ENCODE data around the gene FMNL3.
"Not testable (repeated sequence)": the region's sequence is repeated elsewhere in the genome, so short reads cannot be mapped to it uniquely, and the experiment has no call there.

Gene FMNL3

DNA sequence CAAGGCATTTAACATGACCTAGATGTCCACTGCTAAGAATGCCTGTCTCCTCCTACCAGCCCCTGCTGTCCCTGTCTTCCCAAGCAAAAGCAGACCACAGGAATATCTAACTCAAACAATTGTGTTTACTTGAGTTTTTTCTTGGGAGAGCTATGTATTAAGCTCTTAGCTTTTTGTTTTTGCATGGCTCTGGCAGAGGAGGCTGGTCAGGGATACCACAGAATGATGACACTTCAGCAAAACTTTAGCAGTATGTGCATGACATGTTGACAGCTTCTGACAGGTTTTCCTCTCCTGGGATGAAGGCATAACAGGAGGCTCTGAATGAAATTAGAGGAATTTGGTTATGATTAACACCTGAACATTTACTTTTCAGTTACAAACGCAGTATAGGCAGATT, 41.1 kb upstream of the FMNL3 start:
- TF ChIP-seq, protein P1, sequence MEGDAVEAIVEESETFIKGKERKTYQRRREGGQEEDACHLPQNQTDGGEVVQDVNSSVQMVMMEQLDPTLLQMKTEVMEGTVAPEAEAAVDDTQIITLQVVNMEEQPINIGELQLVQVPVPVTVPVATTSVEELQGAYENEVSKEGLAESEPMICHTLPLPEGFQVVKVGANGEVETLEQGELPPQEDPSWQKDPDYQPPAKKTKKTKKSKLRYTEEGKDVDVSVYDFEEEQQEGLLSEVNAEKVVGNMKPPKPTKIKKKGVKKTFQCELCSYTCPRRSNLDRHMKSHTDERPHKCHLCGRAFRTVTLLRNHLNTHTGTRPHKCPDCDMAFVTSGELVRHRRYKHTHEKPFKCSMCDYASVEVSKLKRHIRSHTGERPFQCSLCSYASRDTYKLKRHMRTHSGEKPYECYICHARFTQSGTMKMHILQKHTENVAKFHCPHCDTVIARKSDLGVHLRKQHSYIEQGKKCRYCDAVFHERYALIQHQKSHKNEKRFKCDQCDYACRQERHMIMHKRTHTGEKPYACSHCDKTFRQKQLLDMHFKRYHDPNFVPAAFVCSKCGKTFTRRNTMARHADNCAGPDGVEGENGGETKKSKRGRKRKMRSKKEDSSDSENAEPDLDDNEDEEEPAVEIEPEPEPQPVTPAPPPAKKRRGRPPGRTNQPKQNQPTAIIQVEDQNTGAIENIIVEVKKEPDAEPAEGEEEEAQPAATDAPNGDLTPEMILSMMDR (IDR thresholded peaks at IDR 0.05; ENCODE audit: low read depth, low read length), result no peak
- DNase-seq, result no peak
- no peaks in the 10 kb centered on the region for H3K27me3 ChIP-seq (ENCODE audit: insufficient read depth, low read depth, severe bottlenecking)
- no peak overlapping the region for H3K4me3 ChIP-seq (ENCODE audit: low read depth, low read length)
- H3K36me3 ChIP-seq, result peaks cover 49% of the 10 kb centered on the region
- H3K27ac ChIP-seq, result no peak overlapping the region
- no peaks in the 10 kb centered on the region for H3K9me3 ChIP-seq (ENCODE audit: severe bottlenecking)

DNA sequence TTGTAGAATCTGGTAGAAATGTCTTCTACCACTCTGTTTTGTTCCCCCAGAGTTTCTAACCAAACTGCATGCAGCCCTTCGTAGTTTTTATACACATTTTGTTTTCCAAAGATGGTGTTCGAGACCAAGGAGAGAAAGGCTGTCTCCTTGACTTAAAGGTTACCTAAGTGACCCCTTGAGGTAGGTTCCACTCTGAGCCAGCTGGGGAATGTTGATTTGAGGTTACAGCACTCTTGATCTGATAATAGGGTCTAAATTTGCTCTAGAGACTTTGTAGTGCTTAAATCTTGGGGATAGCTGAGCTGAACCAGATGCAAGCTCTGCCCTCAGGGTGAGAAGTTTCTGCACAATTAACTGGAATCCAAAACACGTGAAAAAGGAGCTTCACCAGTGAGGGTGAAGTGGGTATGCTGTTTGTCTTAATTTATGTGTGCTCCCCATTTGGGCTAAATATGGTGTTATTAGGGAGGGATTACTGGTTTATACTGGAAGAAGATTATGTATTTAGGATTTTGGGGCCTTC, 37.2 kb upstream of the FMNL3 start:
- TF ChIP-seq, protein P1 (IDR thresholded peaks at IDR 0.05; ENCODE audit: low read depth, low read length), result no peak
- 0 out of 2 replicates have a peak overlapping the region, but pooled peaks have one; percentile 17 for H3K27ac ChIP-seq
- H3K27me3 ChIP-seq (ENCODE audit: insufficient read depth, low read depth, severe bottlenecking), result no peaks in the 10 kb centered on the region
- DNase-seq, result no peak
- peaks cover 37% of the 10 kb centered on the region for H3K36me3 ChIP-seq
- H3K4me3 ChIP-seq (ENCODE audit: low read depth, low read length), result no peak overlapping the region
- no peaks in the 10 kb centered on the region for H3K9me3 ChIP-seq (ENCODE audit: severe bottlenecking)

DNA sequence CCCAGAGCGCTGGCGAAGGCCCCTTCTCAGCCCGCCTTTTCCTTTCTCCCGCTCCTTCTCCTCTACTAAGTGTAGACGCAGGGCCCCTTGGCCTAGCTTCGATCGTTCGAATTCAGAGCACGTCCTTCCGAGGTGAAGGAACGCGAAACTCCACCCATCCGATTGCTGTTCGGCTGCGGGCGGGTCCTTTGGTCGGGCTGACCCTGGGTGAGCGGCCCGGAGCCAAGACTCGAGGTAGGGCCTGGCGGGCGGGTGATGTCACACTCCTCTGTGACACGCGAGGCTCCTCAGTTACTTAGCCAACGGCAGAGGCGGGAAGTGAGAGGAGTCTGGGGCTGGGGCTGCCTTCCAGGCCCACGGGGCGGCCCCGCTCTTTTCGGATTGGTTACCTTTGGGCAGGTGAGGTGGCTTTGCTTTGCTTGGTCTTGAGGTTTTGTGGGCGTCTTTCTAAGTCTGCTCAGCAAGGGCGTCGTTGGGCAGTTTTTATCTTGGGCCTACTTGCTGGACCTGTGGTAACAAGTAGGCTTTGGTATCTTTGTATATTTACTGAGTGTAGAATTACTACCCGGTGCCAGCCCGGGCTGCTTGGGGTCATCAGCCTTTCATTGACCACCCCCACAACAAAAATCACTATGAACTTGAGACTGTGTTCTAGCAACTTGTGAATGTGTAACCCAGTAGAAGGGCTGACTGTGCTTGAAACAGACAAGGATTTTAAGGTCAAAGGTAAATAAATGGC, 34.8 kb upstream of the FMNL3 start:
- Histone ChIP-seq H3K4me3 (ENCODE audit: low read depth, low read length) (peak overlapping the region; percentile 83), H3K27ac (peak overlapping the region; percentile 94), H3K9me3 (ENCODE audit: severe bottlenecking) (no peaks in the 10 kb centered on the region), H3K36me3 (peaks cover 25% of the 10 kb centered on the region), H3K27me3 (ENCODE audit: insufficient read depth, low read depth, severe bottlenecking) (no peaks in the 10 kb centered on the region)
- peak; percentile 72 for DNase-seq
- TF ChIP-seq, protein P1 (IDR thresholded peaks at IDR 0.05; ENCODE audit: low read depth, low read length), result no peak

DNA sequence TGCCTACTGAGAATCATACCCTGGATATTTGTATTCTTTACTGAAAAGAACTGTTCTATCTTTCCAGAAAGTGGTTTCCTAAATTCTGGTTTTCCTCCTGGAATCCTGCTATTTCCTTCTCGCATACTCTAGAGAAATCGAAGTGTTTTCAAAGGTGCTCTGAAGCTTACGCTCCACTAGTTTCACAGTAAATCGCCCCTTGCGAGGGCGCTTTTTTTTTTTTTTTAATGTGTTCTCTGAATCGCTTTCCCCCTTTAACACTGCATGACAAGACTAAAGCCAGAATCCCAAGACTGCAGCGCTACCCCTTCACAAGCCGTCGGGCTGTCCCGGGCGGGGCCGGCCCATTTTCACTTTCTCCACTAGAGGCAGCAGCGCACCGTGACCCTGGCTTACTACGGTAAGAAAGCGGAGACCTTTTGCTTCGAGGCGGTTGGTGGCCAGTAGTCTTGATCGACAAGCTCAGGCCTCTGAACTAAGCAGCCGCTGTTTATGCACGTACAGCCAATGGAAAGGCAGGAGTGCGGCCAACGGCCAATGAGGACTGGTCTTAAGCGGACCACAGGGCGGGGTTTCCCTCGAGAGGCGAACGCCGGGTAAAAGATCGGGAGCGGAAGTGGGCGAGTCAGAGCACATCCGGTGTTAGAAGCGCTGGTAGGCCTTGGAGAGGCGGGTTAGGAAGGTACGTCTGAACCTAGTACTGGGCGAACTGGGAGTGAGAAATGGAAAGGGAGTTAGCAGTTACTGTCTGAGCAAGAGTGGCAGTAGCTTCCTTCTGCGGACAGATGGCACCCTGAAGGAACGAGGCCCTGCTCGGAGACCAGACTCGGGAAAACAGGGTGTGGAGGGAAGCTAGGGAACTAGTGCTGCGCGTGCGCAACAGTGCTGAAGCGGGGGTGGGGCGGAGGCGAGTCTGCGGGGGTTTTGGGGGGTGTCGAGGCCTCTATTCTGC, 34.0 kb upstream of the FMNL3 start, which contains the start of gene TMBIM6:
TMBIM6 (plus strand) TSS at position 628 of the 952 bp plus-strand sequence. CDS start 10,937 bp downstream, outside the sequence.
- H3K27ac ChIP-seq, result peak within 1 kb of the TSS; percentile 94
- H3K9me3 ChIP-seq (ENCODE audit: severe bottlenecking), result no peaks in the 10 kb centered on the region
- H3K36me3 ChIP-seq, result peaks cover 21% of the 10 kb centered on the region
- no peaks in the 10 kb centered on the region for H3K27me3 ChIP-seq (ENCODE audit: insufficient read depth, low read depth, severe bottlenecking)
- TF ChIP-seq, protein P1 (IDR thresholded peaks at IDR 0.05; ENCODE audit: low read depth, low read length), result peak; percentile 88
- DNase-seq, result peak; percentile 99
- H3K4me3 ChIP-seq (ENCODE audit: low read depth, low read length), result peak within 1 kb of the TSS; percentile 83

DNA sequence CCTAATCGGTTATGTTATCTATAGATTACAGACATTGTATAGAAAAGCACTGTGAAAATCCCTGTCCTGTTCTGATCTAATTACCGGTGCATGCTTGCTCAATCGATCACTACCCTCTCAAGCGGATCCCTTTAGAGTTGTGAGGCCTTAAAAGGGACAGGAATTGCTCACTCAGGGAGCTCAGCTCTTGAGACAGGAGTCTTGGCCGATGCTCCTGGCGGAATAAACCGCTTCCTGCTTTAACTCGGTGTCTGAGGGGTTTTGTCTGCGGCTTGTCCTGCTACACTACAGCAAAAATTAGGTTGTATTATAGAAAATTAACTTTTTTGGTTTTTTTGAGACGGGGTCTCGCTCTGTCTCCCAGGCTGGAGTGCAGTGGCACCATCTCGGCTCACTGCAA, 33.1 kb upstream of the FMNL3 start:
- H3K4me3 ChIP-seq (ENCODE audit: low read depth, low read length); H3K9me3 ChIP-seq (ENCODE audit: severe bottlenecking); H3K27ac ChIP-seq; H3K27me3 ChIP-seq (ENCODE audit: insufficient read depth, low read depth, severe bottlenecking); DNase-seq: not testable (repeated sequence)
- peaks cover 21% of the 10 kb centered on the region for H3K36me3 ChIP-seq

DNA sequence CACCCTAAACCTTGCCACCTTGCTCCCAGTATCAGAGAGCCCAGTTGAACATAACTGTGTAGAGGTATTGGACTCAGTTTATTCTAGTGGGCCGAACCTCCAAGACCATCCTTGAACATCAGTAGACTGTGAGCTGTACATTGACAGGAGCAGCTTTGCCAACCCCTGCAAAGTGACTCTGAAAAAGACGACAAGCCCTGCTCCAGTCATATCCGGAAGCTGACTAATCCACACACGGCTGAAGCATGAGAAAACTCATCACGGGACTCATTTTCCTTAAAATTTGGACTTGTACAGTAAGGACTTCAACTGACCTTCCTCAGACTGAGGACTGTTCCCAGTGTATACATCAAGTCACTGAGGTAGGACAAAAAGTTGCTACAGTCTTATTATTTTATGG, 31.5 kb upstream of the FMNL3 start:
- DNase-seq; H3K27ac ChIP-seq; H3K27me3 ChIP-seq (ENCODE audit: insufficient read depth, low read depth, severe bottlenecking); H3K4me3 ChIP-seq (ENCODE audit: low read depth, low read length); H3K9me3 ChIP-seq (ENCODE audit: severe bottlenecking): not testable (repeated sequence)
- peaks cover 15% of the 10 kb centered on the region for H3K36me3 ChIP-seq

DNA sequence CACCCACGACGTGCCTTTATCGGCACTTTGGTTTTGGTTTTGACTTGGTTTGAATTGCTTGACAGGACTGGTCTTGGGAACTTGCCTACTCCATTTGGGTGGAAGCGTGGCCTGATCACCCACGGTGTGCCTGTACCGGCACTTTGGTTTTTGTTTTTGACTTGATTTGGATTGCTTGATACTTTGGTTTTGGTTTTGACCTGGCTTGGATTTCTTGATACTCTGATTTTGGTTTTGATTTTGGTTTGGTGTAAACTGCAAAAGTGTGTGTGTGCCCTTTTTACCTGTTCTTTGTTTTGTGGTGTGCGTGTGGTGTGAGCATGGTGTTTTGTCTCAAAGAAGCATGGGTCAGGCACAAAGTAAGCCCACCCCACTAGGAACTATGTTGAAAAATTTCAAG, 27.7 kb upstream of the FMNL3 start:
- not testable (repeated sequence) for H3K27me3 ChIP-seq (ENCODE audit: insufficient read depth, low read depth, severe bottlenecking); H3K27ac ChIP-seq; H3K36me3 ChIP-seq

More for the DNA sequence above, 27.7 kb upstream of the FMNL3 start:
- H3K4me3 ChIP-seq (ENCODE audit: low read depth, low read length); DNase-seq; H3K9me3 ChIP-seq (ENCODE audit: severe bottlenecking): not testable (repeated sequence)

Data from WERI-Rb-1 (cell line).